ENCODE data around the gene SLC1A5. TPM values are rescaled to one million over a fixed set of nuclear protein-coding genes. Genes with fewer than 3 reads are reported as not detected.
"Not testable (repeated sequence)": the region's sequence is repeated elsewhere in the genome, so short reads cannot be mapped to it uniquely, and the experiment has no call there.

SLC1A5 gene
- total RNA-seq, 1 donor from 2014 or later, result 131 TPM

DNA sequence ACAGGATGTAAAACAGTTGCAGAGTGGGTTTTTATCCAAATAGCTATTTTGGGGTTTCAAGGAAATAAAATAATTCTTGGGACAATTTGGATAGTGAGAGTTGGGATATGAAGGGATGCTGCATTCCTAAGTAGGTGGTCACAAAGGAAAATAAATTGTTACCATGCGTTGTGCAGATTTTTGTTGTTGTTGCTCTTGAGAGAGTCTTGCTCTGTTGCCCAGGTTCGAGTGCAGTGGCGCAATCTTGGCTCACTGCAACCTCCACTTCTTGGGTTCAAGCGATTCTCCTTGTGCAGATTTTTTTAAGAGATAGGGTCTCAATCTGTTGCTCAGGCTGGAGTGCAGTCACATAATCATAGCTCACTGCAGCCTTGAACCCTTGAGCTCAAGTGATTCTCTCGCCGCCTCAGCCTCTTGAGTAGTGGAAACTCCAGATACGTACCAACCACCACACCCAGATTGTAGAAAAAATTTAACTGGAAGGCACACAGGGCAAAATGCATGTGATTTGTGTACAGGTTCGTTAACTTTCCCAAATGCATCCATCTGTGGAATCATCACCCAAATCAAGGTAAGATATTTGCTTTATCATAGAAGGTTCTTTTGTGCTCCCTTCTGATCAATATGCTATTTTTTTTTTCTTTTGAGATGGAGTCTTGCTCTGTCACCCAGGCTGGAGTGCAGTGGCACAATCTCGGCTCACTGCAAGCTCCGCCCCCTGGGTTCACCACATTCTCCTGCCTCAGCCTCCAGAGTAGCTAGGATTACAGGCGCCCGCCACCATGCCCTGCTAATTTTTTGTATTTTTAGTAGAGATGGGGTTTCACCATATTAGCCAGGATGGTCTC is 16.0 kb downstream of the SLC1A5 start:
- TF ChIP-seq, protein P1, sequence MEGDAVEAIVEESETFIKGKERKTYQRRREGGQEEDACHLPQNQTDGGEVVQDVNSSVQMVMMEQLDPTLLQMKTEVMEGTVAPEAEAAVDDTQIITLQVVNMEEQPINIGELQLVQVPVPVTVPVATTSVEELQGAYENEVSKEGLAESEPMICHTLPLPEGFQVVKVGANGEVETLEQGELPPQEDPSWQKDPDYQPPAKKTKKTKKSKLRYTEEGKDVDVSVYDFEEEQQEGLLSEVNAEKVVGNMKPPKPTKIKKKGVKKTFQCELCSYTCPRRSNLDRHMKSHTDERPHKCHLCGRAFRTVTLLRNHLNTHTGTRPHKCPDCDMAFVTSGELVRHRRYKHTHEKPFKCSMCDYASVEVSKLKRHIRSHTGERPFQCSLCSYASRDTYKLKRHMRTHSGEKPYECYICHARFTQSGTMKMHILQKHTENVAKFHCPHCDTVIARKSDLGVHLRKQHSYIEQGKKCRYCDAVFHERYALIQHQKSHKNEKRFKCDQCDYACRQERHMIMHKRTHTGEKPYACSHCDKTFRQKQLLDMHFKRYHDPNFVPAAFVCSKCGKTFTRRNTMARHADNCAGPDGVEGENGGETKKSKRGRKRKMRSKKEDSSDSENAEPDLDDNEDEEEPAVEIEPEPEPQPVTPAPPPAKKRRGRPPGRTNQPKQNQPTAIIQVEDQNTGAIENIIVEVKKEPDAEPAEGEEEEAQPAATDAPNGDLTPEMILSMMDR (conservative IDR thresholded peaks at IDR 0.05), result no peak
- Mint-ChIP-seq H3K4me3 (no peak overlapping the region), H3K36me3 (ENCODE audit: low read depth) (peaks cover 14% of the 10 kb centered on the region), H3K4me1 (peaks cover 6% of the 10 kb centered on the region), H3K27ac (ENCODE audit: unreplicated experiment) (no peak overlapping the region), H3K9me3 (no peaks in the 10 kb centered on the region), H3K27me3 (ENCODE audit: low read depth) (no peaks in the 10 kb centered on the region)
- DNase-seq (ENCODE audit: low read depth, low spot score), result no peak

DNA sequence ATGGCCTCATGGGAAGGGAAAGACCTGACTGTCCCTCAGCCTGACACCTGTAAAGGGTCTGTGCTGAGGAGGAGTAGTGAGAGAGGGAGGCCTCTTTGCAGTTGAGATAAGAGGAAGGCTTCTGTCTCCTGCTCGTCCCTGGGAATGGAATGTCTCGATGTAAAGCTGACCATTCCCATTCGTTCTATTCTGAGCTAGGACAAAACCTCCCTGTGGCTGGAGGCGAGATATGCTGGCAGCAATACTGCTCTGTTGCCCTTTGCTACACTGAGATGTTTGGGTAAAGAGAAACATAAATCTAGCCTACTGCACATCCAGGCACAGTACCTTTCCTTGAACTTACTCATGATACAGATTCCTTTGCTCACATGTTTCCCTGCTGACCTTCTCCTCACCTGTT is 19.6 kb downstream of the SLC1A5 start:
- DNase-seq (ENCODE audit: low read depth, low spot score); H3K9me3 Mint-ChIP-seq; H3K4me3 Mint-ChIP-seq; H3K27me3 Mint-ChIP-seq (ENCODE audit: low read depth); H3K36me3 Mint-ChIP-seq (ENCODE audit: low read depth): not testable (repeated sequence)
- Mint-ChIP-seq H3K27ac (ENCODE audit: unreplicated experiment) (peak overlapping the region; percentile 43), H3K4me1 (peaks cover 13% of the 10 kb centered on the region)

DNA sequence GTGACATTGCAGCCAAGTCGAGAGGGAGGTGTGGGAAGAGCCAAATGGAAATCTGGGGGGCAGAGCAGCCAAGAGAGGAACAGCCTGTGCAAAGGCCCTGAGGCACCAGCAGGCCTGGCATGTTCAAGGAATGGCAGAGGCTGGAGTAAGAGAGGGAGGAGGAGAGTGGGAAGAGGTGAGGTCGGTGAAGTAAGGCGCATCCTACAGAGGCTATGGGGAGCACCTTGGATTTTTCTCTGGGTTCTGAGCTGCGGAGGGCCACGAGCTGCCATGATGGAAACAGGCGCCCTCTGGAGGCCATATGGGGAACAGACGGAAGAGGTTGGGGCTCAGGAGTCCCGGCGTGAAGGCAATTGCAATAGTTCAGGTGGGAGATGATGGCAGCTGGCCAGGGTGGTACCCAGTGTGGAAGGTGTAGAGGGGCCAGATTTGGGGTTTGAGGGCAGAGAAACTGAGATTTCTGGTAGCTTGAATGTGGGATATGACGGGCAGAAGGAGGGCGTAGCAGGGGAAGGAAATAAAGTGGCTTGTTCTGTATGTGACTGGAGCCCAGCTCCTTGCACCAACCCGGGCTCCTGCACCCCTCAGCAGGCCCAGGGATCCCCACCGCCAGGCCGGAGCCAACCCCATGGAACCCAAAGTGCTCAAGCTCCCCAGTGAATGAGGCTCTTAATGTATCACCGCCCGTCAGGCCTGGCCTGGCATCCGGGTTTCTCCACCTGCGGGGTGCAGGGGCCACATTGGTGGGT is 21.7 kb downstream of the SLC1A5 start:
- TF ChIP-seq, protein P1 (conservative IDR thresholded peaks at IDR 0.05), result peak; percentile 72
- H3K4me3 Mint-ChIP-seq, result no peak overlapping the region
- H3K36me3 Mint-ChIP-seq (ENCODE audit: low read depth), result no peaks in the 10 kb centered on the region
- DNase-seq (ENCODE audit: low read depth, low spot score), result peak; percentile 48
- no peaks in the 10 kb centered on the region for H3K9me3 Mint-ChIP-seq
- no peak overlapping the region for H3K27ac Mint-ChIP-seq (ENCODE audit: unreplicated experiment)
- peaks cover 13% of the 10 kb centered on the region for H3K4me1 Mint-ChIP-seq
- no peaks in the 10 kb centered on the region for H3K27me3 Mint-ChIP-seq (ENCODE audit: low read depth)

DNA sequence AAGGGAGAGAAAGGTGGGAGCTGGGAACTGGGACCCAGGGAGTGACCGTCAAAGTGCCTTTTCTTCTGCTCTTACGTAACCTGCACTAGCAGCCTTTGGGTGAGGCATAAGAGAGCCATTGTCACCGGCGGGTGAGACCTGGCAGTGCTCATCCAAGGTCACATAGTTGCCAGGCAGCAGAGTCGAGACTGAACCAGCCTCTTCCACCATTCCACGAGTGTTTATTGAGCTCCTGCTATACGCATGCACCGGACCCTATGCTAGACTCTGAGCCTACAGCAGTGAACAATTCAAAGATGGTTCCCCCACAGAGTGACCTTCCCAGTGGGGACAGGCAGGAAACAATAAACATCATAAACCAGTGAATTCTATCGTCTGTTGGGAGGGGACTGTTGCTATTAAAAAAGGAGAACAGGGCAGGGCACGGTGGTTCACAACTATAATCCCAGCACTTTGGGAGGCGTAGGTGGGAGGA is 23.5 kb downstream of the SLC1A5 start:
- Mint-ChIP-seq H3K36me3 (ENCODE audit: low read depth) (no peaks in the 10 kb centered on the region), H3K4me3 (no peak overlapping the region), H3K4me1 (peaks cover 13% of the 10 kb centered on the region), H3K9me3 (no peaks in the 10 kb centered on the region), H3K27ac (ENCODE audit: unreplicated experiment) (no peak overlapping the region), H3K27me3 (ENCODE audit: low read depth) (no peaks in the 10 kb centered on the region)
- TF ChIP-seq, protein P1 (conservative IDR thresholded peaks at IDR 0.05), result no peak
- DNase-seq (ENCODE audit: low read depth, low spot score), result no peak

DNA sequence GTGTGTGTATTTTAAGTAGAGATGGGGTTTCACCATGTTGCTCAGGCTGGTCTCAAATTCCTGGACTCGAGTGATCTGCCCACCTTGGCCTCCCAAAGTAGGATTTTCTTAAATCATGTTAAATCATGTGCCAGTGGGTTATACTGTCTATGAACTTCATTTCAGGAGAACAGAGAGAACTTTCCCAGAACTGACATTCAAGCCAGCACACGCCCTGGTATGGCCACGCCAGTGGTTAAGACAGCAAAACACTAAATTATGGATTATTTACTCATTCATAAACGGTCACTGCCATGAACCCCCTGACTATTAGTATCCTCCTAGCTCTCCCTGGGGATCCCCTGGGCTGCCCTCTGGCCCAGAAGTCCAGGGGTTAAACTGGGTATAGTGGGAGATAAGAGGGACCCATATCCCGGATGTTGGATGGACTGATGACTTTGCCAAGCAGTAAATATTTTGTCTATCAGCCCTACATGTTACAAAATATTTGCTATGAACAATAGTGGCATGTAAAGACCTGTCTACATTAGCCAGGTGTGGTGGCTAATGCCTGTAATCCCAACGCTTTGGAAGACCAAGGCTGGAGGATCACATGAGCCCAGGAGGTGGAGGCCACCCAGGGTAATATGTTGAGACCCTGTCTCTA is 26.0 kb downstream of the SLC1A5 start:
- no peak overlapping the region for H3K4me3 Mint-ChIP-seq
- no peak for DNase-seq (ENCODE audit: low read depth, low spot score)
- no peak overlapping the region for H3K27ac Mint-ChIP-seq (ENCODE audit: unreplicated experiment)
- peaks cover 7% of the 10 kb centered on the region for H3K4me1 Mint-ChIP-seq
- no peaks in the 10 kb centered on the region for H3K27me3 Mint-ChIP-seq (ENCODE audit: low read depth)
- TF ChIP-seq, protein P1 (conservative IDR thresholded peaks at IDR 0.05), result no peak
- H3K36me3 Mint-ChIP-seq (ENCODE audit: low read depth), result no peaks in the 10 kb centered on the region
- no peaks in the 10 kb centered on the region for H3K9me3 Mint-ChIP-seq

Data from neural crest cell (in vitro differentiated cells).